ENCODE data around the gene ZNF784.

The ZNF784 gene

DNA sequence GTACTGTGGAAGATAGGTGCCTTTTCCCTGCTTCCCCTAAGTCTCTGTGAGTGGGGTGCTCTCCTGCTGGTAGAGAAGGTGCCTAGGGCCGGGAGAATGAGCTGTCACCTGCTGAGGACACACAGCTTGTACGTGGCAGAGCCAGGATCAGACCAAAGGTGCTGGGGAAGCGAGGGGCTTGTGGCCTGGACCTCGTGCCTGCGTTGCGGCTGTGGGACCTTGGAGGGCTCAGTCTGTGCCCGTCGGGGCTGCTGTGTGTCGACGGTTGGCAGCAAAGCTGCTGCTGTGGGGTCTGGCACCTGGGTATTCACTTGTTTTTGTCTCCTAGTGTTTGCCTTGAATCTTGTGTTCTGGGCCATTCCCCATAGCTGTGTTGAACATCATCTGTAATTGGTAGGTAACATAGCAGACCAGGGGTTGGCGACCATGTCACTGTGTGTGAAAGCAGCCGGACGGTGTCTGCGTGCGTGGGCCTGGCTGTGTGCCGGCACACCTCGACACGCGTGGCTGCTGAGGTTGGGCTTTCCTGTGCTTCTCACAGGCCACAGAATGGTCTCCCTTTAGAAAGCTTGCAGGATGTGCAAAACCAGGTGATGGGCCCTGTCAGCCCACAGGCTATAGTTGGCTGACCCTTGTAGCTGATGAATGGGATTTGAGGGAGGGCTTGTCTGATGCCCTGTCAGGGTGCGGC, 39.6 kb upstream of the ZNF784 start:
- in situ Hi-C loops (cut with MboI; ENCODE audit: low sequenced_read_pairs, unreplicated experiment): no loop called here
- DNase-seq (ENCODE audit: low spot score): no peak
- no peak for TF ChIP-seq CTCF (IDR thresholded peaks at IDR 0.05; ENCODE audit: borderline replicate concordance, control extremely low read depth, extremely low read depth, insufficient read depth, missing control alignments)

GRCh38 chr19:55661826-55662225, 37.5 kb upstream of the ZNF784 start:
- in situ Hi-C loops (cut with MboI; ENCODE audit: low sequenced_read_pairs, unreplicated experiment): no loop called here
- DNase-seq (ENCODE audit: low spot score): no peak
- TF ChIP-seq CTCF (IDR thresholded peaks at IDR 0.05; ENCODE audit: borderline replicate concordance, control extremely low read depth, extremely low read depth, insufficient read depth, missing control alignments): no peak

- in situ Hi-C loops (cut with MboI; ENCODE audit: low sequenced_read_pairs, unreplicated experiment): no loop called here
- TF ChIP-seq CTCF (IDR thresholded peaks at IDR 0.05; ENCODE audit: borderline replicate concordance, control extremely low read depth, extremely low read depth, insufficient read depth, missing control alignments): no peak
- DNase-seq (ENCODE audit: low spot score): no peak
Measured at GRCh38 chr19:55660991-55661390, 36.6 kb upstream of the ZNF784 start.

- DNase-seq (ENCODE audit: low spot score): no peak
- in situ Hi-C loops (cut with MboI; ENCODE audit: low sequenced_read_pairs, unreplicated experiment): no loop called here
- TF ChIP-seq CTCF (IDR thresholded peaks at IDR 0.05; ENCODE audit: borderline replicate concordance, control extremely low read depth, extremely low read depth, insufficient read depth, missing control alignments): no peak
Measured at GRCh38 chr19:55660404-55660803, 36.0 kb upstream of the ZNF784 start.

GRCh38 chr19:55659822-55660221, 35.5 kb upstream of the ZNF784 start:
- in situ Hi-C loops (cut with MboI; ENCODE audit: low sequenced_read_pairs, unreplicated experiment): no loop called here
- no peak for TF ChIP-seq CTCF (IDR thresholded peaks at IDR 0.05; ENCODE audit: borderline replicate concordance, control extremely low read depth, extremely low read depth, insufficient read depth, missing control alignments)
- DNase-seq (ENCODE audit: low spot score): no peak

DNA sequence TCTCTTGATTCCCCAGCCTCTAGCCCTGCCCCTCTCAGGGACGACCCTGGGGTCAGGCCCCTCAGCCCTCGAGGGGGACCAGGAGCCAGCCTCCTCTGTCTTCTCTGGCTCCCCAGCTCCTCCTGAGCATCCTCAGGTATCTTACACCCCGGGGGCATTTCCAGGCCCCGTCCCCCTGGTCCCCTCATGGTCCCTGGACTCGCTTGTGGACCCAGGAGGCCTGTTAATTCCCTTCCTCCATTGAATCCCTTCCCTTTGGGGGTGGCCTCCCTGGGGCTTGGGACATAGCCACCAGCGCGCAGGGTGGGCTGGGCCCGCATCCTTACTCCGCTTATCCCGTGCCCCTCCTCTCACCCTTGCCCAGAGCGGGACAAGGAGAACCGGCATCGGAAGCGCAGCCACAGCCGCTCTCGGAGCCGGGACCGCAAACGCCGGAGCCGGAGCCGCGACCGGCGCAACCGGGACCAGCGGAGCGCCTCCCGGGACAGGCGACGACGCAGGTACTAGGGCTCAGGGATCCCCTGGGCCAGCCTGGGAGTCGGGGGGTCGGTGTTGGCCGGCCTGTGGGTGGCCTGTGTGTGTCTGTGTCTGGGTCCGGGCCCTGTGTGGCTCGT, 34.6 kb upstream of the ZNF784 start:
- in situ Hi-C loops (cut with MboI; ENCODE audit: low sequenced_read_pairs, unreplicated experiment): no loop called here
- no peak for DNase-seq (ENCODE audit: low spot score)
- TF ChIP-seq CTCF (IDR thresholded peaks at IDR 0.05; ENCODE audit: borderline replicate concordance, control extremely low read depth, extremely low read depth, insufficient read depth, missing control alignments): no peak
